Naive thymus-derived CD8-positive, alpha-beta T cell (primary cell): ENCODE measurements around the gene DOP1A. TPM values are rescaled to one million over a fixed set of nuclear protein-coding genes. Genes with fewer than 3 reads are reported as not detected.

Experiments
- ATAC-seq, 2 donors: fragments of 150-1000 bp; cut with Tn5 transposase in 1 of 2; sonication (Bioruptor Pico), chemical (Tn5 transposase) in 1 of 2; 1 replicate in 1 of 2; 2 replicates in 1 of 2; pipeline ENCODE4 v1.10.0; 2021; ENCODE audit warnings: mild to moderate bottlenecking in 2 of 2, moderate library complexity in 2 of 2
- POLR2A ChIA-PET: fragments of 350-600 bp; sonication (Branson Sonifier 250); formaldehyde crosslinking; loops from one replicate; lab custom pipeline; 2021; ENCODE audit warnings: antibody characterized with exemption; lab: Charles Lee
- DNase-seq, 10 donors: peaks; one replicate each; pipeline versions ENCODE4 v3.0.0 to v3.0.0-alpha.2; 2020 to 2022
- H3K27ac Mint-ChIP-seq, 10 donors: one replicate each; pipeline ENCODE4 v1.8.0; 2020 to 2022; ENCODE audit warnings: mild to moderate bottlenecking in 10 of 10, mixed read lengths in 10 of 10, moderate library complexity in 4 of 10, inconsistent platforms in 1 of 10
- H3K27me3 Mint-ChIP-seq, 5 donors: one replicate each; pipeline ENCODE4 v1.8.0; 2021 to 2022; ENCODE audit warnings: mixed read lengths in 5 of 5
- H3K36me3 Mint-ChIP-seq, 3 donors: one replicate each; pipeline ENCODE4 v1.8.0; 2020 to 2022; ENCODE audit warnings: mixed read lengths in 3 of 3, mild to moderate bottlenecking in 2 of 3, inconsistent platforms in 1 of 3
- H3K4me1 Mint-ChIP-seq, 4 donors: one replicate each; pipeline ENCODE4 v1.8.0; 2021 to 2022; ENCODE audit warnings: mixed read lengths in 4 of 4
- H3K4me3 Mint-ChIP-seq, 10 donors: one replicate each; pipeline ENCODE4 v1.8.0; 2020 to 2022; ENCODE audit warnings: mild to moderate bottlenecking in 10 of 10, mixed read lengths in 10 of 10, moderate library complexity in 6 of 10, inconsistent platforms in 1 of 10
- H3K9me3 Mint-ChIP-seq, 9 donors: one replicate each; pipeline ENCODE4 v1.8.0; 2020 to 2022; ENCODE audit warnings: mixed read lengths in 9 of 9, mild to moderate bottlenecking in 3 of 9, inconsistent platforms in 1 of 9, moderate library complexity in 1 of 9
- polyA plus RNA-seq, 3 donors: library from polyadenylated mRNA; unstranded; fragments of 300-500 nt; fragmentation: Illumina TruSeq; gene quantifications; one replicate each; pipeline ENCODE4 v1.2.3, GENCODE V29; 2021
- total RNA-seq, 8 experiments: library from RNA in 2 of 8; stranded (reverse) in 2 of 8; gene quantifications; one replicate each; pipeline ENCODE4 v1.2.3 and lab custom pipeline; 2021 to 2026

DOP1A gene
- 10 to 100 TPM; 33.6 to 33.8 TPM for total RNA-seq
- 1 to 10 TPM; 2.2 to 4.4 (median 2.9) TPM for polyA plus RNA-seq
- 35.3 to 110 (median 84.9) reads per million in 6 experiments for total RNA-seq (lab: John Stamatoyannopoulos, UW)

- Mint-ChIP-seq H3K27ac (peak within 1 kb of the TSS; percentile 80 to 98 (median 96)), H3K36me3 (peaks cover 0 to 9% (median 0%) of the 10 kb centered on the region in 3 donors), H3K4me1 (peaks cover 17 to 63% (median 46%) of the 10 kb centered on the region in 4 donors), H3K27me3 (no peaks in the 10 kb centered on the region), H3K9me3 (no peaks in the 10 kb centered on the region), H3K4me3 (peak within 1 kb of the TSS; percentile 89 to 95 (median 93))
- peak; percentile 91 to 97 (median 95) for DNase-seq
- POLR2A ChIA-PET = interaction anchor here (1.7 to 2.1 kb wide), 3 partner anchors 126 to 1160 kb away, joined by 6 to 7 read pairs (median 7); partner anchors contain the start of genes CEP162, PGM3 and RWDD2A
- peak; percentile 86 to 89 for ATAC-seq
These were observed at the start of gene DOP1A for GRCh38 chr6:83067448-83068439. DOP1A (plus strand) TSS chr6:83067671; CDS start chr6:83096978, 29,307 bp downstream.

DNA sequence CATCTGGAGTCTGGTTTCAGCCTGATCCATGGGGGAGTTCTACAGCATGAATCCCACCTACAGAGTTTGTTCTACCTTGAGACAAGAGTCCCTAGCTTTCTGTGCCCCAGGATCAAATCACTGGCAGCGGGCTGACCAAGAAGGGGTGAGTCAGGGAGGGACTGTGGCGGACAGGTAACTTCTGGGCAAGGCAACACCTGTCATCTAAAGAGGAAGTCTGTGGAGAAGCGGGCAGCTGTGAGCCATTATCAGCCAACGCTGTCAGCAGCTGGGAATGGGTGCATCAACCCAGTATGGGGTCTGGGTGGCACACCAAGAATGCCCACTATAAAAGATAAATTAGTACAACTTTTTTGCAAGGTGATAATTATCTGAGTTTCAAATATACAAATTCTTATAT lies 47.7 kb upstream of the DOP1A start:
- peaks cover 0 to 4% (median 0%) of the 10 kb centered on the region in 9 donors for H3K9me3 Mint-ChIP-seq
- H3K36me3 Mint-ChIP-seq = peaks cover 21 to 80% (median 77%) of the 10 kb centered on the region in 3 donors
- ATAC-seq = no peak
- DNase-seq = no peak
- H3K27me3 Mint-ChIP-seq = no peaks in the 10 kb centered on the region
- no peak overlapping the region for H3K27ac Mint-ChIP-seq
- no peak overlapping the region for H3K4me3 Mint-ChIP-seq
- peaks cover 0 to 2% (median 0%) of the 10 kb centered on the region in 4 donors for H3K4me1 Mint-ChIP-seq
- POLR2A ChIA-PET = no interaction called here

- H3K4me1 Mint-ChIP-seq = peaks cover 0 to 8% (median 0%) of the 10 kb centered on the region in 4 donors
- peaks cover 39 to 64% (median 63%) of the 10 kb centered on the region in 3 donors for H3K36me3 Mint-ChIP-seq
- H3K4me3 Mint-ChIP-seq = no peak overlapping the region
- ATAC-seq = no peak
- H3K27ac Mint-ChIP-seq = no peak overlapping the region
- peaks cover 0 to 37% (median 16%) of the 10 kb centered on the region in 9 donors for H3K9me3 Mint-ChIP-seq
- no peak for DNase-seq
- POLR2A ChIA-PET = no interaction called here
- H3K27me3 Mint-ChIP-seq = no peaks in the 10 kb centered on the region
These were observed 35.8 kb upstream of the DOP1A start for GRCh38 chr6:83031689-83032088.

DNA sequence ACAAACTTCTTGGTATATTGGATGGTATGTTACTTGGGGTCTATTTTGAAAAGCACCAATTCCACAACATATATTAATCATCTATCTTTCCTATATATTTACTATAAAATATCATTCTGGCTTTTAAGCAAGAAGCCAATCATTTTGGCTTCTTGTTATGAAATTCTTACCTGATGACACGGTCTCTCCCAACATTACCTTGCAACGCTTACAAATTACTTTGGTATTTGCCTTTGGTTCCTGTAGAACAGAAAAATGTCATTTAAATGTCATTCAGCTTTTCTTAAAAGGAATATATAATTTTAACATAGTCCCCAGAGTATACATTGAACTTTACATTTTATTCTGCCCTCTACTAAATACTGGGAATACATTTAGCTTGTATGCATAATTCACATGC lies 29.2 kb upstream of the DOP1A start:
- DNase-seq (no peak), ATAC-seq (no peak)
- H3K9me3 Mint-ChIP-seq = peaks cover 0 to 17% (median 6%) of the 10 kb centered on the region in 9 donors
- H3K4me1 Mint-ChIP-seq = peaks cover 0 to 3% (median 0%) of the 10 kb centered on the region in 4 donors
- POLR2A ChIA-PET = no interaction called here
- H3K4me3 Mint-ChIP-seq = no peak overlapping the region
- peaks cover 26 to 49% (median 47%) of the 10 kb centered on the region in 3 donors for H3K36me3 Mint-ChIP-seq
- H3K27ac Mint-ChIP-seq = no peak overlapping the region
- H3K27me3 Mint-ChIP-seq = no peaks in the 10 kb centered on the region

DNA sequence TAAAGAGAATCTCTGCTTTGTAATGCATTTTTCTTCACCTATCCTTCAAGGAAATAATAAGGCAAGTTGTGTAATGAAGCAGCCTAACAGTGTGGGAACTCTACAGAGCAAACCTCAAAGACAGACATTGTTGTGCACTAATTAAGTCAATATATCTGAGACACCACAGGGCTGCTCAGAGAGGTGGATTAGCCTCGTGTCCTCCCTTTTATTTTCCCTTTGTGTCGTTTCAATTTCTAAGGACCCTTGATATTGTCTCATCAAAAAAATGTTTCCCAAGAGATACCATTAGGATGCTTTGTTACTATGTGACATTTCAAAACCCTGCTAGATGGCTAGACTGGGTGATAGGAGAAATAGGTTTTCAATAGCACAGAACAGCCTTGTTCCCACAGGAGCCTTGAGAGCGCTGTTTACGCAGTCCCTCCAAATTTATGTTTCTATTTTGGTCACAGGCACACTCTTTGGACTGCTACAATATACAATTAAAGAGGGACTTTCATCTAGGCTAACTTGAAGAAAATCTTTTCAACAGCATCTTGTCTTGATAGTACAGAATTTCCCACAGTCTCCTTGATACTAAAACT lies 24.9 kb upstream of the DOP1A start:
- Mint-ChIP-seq H3K27ac (no peak overlapping the region), H3K9me3 (no peaks in the 10 kb centered on the region), H3K36me3 (peaks cover 0 to 21% (median 16%) of the 10 kb centered on the region in 3 donors), H3K4me1 (no peaks in the 10 kb centered on the region), H3K4me3 (no peak overlapping the region), H3K27me3 (no peaks in the 10 kb centered on the region)
- POLR2A ChIA-PET = no interaction called here
- ATAC-seq (no peak), DNase-seq (no peak)

DNA sequence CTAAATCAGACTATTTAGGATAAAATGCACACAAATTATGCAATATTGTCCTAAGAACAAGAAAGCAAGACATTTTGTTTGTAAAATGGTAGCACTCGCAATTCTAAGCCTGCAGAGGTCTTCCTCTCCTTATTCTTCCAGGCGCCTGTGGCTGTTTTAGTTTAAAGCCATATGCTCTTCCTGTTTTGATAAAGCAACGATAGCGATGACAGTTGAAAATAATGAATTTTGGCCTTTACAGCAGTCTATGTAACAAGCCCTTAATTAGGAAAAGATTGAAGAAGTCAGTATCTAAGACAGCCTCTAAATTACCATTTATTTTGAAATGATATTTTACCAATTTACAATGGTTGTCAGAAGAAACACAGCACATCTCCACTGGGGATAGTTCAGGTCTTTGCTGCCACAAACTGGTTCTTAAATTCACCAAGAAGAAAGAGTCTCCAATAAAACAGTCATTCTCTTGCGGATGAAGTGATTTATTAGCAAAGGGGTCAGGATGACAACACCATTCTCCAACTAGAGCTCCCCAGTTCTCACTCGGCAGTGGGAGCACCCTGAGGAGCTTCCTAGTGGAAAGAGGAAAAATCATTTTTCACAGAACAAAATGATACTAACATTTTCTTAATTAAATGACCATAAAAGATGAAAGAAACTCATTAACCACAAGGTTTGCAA lies 23.2 kb upstream of the DOP1A start:
- H3K9me3 Mint-ChIP-seq = no peaks in the 10 kb centered on the region
- no peak overlapping the region for H3K27ac Mint-ChIP-seq
- no peak for ATAC-seq
- no peak overlapping the region for H3K4me3 Mint-ChIP-seq
- H3K36me3 Mint-ChIP-seq = peaks cover 0 to 23% (median 12%) of the 10 kb centered on the region in 3 donors
- no peaks in the 10 kb centered on the region for H3K27me3 Mint-ChIP-seq
- DNase-seq = no peak
- POLR2A ChIA-PET = no interaction called here
- H3K4me1 Mint-ChIP-seq = peaks cover 0 to 1% (median 0%) of the 10 kb centered on the region in 4 donors

- no peak for ATAC-seq
- Mint-ChIP-seq H3K9me3 (no peaks in the 10 kb centered on the region), H3K4me3 (no peak overlapping the region), H3K27ac (no peak overlapping the region), H3K36me3 (peaks cover 0 to 38% (median 13%) of the 10 kb centered on the region in 3 donors), H3K4me1 (peaks cover 0 to 2% (median under 1%) of the 10 kb centered on the region in 4 donors), H3K27me3 (no peaks in the 10 kb centered on the region)
- no peak for DNase-seq
- POLR2A ChIA-PET = no interaction called here
These were observed 20.3 kb upstream of the DOP1A start for GRCh38 chr6:83047065-83047754.

- H3K36me3 Mint-ChIP-seq = peaks cover 0 to 63% (median 16%) of the 10 kb centered on the region in 3 donors
- no peak for ATAC-seq
- peaks cover 0 to 9% (median 6%) of the 10 kb centered on the region in 4 donors for H3K4me1 Mint-ChIP-seq
- H3K27me3 Mint-ChIP-seq = no peaks in the 10 kb centered on the region
- H3K27ac Mint-ChIP-seq = no peak overlapping the region
- POLR2A ChIA-PET = no interaction called here
- H3K4me3 Mint-ChIP-seq = no peak overlapping the region
- DNase-seq = no peak
- no peaks in the 10 kb centered on the region for H3K9me3 Mint-ChIP-seq
These were observed 15.9 kb upstream of the DOP1A start for GRCh38 chr6:83051377-83052172.

DNA sequence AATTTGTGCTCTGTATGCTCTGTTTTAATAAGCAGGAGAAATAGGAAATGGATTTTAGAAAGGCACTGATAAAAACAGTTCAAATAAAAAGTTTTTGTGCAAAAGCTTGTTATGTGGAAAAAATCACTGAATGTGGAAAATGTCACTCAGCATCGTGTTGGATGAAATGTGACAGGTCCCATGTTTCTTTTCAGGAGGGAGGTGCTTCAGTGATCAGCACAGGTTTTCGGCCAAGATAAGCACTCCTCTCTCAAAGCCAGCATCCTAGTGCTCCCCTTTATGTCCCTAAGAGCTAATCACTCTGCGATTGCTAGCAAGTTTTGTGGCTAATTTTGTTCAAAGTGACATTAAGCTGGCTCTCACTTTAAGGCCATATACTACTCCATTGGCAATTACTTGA lies 13.8 kb upstream of the DOP1A start:
- Mint-ChIP-seq H3K4me1 (peaks cover 2 to 12% (median 7%) of the 10 kb centered on the region in 4 donors), H3K36me3 (peaks cover 0 to 72% (median 23%) of the 10 kb centered on the region in 3 donors), H3K4me3 (no peak overlapping the region), H3K9me3 (no peaks in the 10 kb centered on the region), H3K27me3 (no peaks in the 10 kb centered on the region), H3K27ac (peak overlapping the region in 1 of 10 donors; percentile 19)
- no peak for ATAC-seq
- POLR2A ChIA-PET = interaction anchor here (1.5 kb wide), 1 partner anchor 12 kb away, joined by 5 read pairs; the partner anchor contains the start of gene UBE3D
- DNase-seq = no peak

GRCh38 chr6:83055366-83055964 lies 12.0 kb upstream of the DOP1A start:
- H3K4me1 Mint-ChIP-seq = peaks cover 2 to 18% (median 14%) of the 10 kb centered on the region in 4 donors
- H3K36me3 Mint-ChIP-seq = peaks cover 0 to 69% (median 20%) of the 10 kb centered on the region in 3 donors
- H3K27me3 Mint-ChIP-seq = no peaks in the 10 kb centered on the region
- H3K27ac Mint-ChIP-seq = no peak overlapping the region
- H3K4me3 Mint-ChIP-seq = no peak overlapping the region
- POLR2A ChIA-PET = no interaction called here
- H3K9me3 Mint-ChIP-seq = no peaks in the 10 kb centered on the region
- peak; percentile 61 to 70 for ATAC-seq
- peak in 7 of 10 donors; percentile 7 to 61 (median 30) for DNase-seq
